Vagina (tissue), 2 donors: ENCODE data around the gene OTULINL.

Experiments
- POLR2A ChIP-seq, 2 donors: fragments of 450-650 bp; IDR thresholded peaks; one replicate each; pipeline ENCODE4 v1.6.1; 2017; ENCODE audit warnings: antibody characterized with exemption in 2 of 2, mild to moderate bottlenecking in 2 of 2, moderate library complexity in 2 of 2
- TF ChIP-seq, protein P1 (sequence below), 3 experiments: fragments of 450-650 bp in 2 of 3; fragments of 200-600 bp in 1 of 3; sonication (generic) in 1 of 3; IDR thresholded peaks; one replicate each; pipeline ENCODE4 v1.5.1; 2017 to 2019; ENCODE audit warnings: antibody characterized with exemption in 3 of 3, mild to moderate bottlenecking in 2 of 3, moderate library complexity in 2 of 3

DNA sequence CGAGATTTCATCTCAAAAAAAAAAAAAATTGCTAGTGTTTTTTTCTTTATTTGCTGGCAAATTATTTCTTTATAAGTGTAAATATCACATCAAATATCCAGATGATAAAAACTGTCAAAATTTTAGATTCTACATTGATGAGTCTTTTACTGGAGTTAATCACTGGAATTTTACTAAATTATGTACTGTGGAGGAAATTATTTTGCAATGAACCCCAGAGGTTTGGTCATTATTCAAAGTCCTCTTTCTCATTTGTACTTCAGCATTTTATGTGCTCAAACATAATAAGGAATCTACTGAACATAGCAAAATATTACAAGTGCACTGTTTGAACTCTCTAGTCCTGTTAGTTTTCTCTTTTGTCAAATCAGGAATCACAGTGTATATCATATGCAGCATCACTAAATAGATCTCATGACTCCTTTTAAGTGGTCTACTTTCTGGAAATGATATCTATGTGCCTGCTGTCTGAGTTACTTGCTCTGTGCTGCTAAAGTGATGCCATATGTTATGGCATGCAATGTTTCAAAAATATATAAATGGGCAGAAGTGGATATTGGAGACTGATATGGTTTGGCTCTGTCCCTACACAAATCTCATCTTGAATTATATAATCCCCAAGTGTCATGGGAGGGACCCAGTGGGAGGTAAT, 18.0 kb downstream of the OTULINL start:
- TF ChIP-seq POLR2A (IDR thresholded peaks at IDR 0.05): no peak
- TF ChIP-seq, protein P1, sequence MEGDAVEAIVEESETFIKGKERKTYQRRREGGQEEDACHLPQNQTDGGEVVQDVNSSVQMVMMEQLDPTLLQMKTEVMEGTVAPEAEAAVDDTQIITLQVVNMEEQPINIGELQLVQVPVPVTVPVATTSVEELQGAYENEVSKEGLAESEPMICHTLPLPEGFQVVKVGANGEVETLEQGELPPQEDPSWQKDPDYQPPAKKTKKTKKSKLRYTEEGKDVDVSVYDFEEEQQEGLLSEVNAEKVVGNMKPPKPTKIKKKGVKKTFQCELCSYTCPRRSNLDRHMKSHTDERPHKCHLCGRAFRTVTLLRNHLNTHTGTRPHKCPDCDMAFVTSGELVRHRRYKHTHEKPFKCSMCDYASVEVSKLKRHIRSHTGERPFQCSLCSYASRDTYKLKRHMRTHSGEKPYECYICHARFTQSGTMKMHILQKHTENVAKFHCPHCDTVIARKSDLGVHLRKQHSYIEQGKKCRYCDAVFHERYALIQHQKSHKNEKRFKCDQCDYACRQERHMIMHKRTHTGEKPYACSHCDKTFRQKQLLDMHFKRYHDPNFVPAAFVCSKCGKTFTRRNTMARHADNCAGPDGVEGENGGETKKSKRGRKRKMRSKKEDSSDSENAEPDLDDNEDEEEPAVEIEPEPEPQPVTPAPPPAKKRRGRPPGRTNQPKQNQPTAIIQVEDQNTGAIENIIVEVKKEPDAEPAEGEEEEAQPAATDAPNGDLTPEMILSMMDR (IDR thresholded peaks at IDR 0.05): no peak
